ENCODE data around the gene PSG6.
"Not testable (repeated sequence)": the region's sequence is repeated elsewhere in the genome, so short reads cannot be mapped to it uniquely, and the experiment has no call there.

DNA sequence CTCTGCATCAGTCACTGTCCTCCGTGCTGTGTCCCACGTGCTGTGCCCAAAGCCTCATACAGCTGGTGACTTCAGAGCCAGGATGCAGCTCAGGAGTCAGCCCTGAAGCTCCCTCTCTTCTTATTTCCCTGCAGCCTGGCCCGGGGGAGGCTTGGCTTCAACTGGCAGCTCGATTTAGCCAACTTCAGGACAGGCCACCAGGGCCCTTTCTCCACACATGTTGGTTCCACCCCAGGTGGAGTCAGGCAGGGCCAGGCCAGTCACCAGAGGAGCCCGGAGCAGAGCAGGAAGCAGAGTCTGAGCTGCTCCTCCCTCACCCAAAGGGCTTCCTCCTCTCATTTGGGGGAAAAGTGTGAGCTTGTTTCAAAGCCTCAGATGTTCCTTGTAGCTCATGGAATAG, 11.5 kb downstream of the PSG6 start:
- TF ChIP-seq, protein P1, sequence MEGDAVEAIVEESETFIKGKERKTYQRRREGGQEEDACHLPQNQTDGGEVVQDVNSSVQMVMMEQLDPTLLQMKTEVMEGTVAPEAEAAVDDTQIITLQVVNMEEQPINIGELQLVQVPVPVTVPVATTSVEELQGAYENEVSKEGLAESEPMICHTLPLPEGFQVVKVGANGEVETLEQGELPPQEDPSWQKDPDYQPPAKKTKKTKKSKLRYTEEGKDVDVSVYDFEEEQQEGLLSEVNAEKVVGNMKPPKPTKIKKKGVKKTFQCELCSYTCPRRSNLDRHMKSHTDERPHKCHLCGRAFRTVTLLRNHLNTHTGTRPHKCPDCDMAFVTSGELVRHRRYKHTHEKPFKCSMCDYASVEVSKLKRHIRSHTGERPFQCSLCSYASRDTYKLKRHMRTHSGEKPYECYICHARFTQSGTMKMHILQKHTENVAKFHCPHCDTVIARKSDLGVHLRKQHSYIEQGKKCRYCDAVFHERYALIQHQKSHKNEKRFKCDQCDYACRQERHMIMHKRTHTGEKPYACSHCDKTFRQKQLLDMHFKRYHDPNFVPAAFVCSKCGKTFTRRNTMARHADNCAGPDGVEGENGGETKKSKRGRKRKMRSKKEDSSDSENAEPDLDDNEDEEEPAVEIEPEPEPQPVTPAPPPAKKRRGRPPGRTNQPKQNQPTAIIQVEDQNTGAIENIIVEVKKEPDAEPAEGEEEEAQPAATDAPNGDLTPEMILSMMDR (IDR thresholded peaks at IDR 0.05) = not testable (repeated sequence)
- not testable (repeated sequence) for TF ChIP-seq POLR2A (IDR thresholded peaks at IDR 0.05)

All from adrenal gland (tissue), 5 donors.